ENCODE measurements around the gene SLC38A4.

SLC38A4 gene

GRCh38 chr12:46818642-46819041 lies 7.2 kb downstream of the SLC38A4 start:
- POLR2A ChIA-PET (ENCODE audit: low non-redundant PET), result no interaction called here
- no peak for DNase-seq (ENCODE audit: low spot score)
- CTCF ChIA-PET, result no interaction called here
- H3K27ac ChIP-seq, result no peak overlapping the region
- TF ChIP-seq CTCF (conservative IDR thresholded peaks at IDR 0.05; ENCODE audit: low read depth), result no peak

GRCh38 chr12:46815809-46816208 lies 10.0 kb downstream of the SLC38A4 start:
- POLR2A ChIA-PET (ENCODE audit: low non-redundant PET), result no interaction called here
- CTCF ChIA-PET, result no interaction called here
- TF ChIP-seq CTCF (conservative IDR thresholded peaks at IDR 0.05; ENCODE audit: low read depth), result no peak
- no peak for DNase-seq (ENCODE audit: low spot score)
- no peak overlapping the region for H3K27ac ChIP-seq

- CTCF ChIA-PET, result interaction anchor here (0.6 kb wide), 1 partner anchor 784 kb away, joined by 9 read pairs; no protein-coding TSS in a partner anchor
- no peak for DNase-seq (ENCODE audit: low spot score)
Observed at GRCh38 chr12:46814143-46814542, 11.7 kb downstream of the SLC38A4 start.

GRCh38 chr12:46811185-46811584 lies 14.6 kb downstream of the SLC38A4 start:
- CTCF ChIA-PET, result interaction anchor here (0.6 kb wide), 1 partner anchor 48 kb away, joined by 3 read pairs; no protein-coding TSS in a partner anchor
- POLR2A ChIA-PET (ENCODE audit: low non-redundant PET), result no interaction called here
- H3K27ac ChIP-seq, result no peak overlapping the region
- no peak for TF ChIP-seq CTCF (conservative IDR thresholded peaks at IDR 0.05; ENCODE audit: low read depth)
- DNase-seq (ENCODE audit: low spot score), result no peak

More at GRCh38 chr12:46814143-46814542, 11.7 kb downstream of the SLC38A4 start:
- POLR2A ChIA-PET (ENCODE audit: low non-redundant PET), result no interaction called here
- no peak overlapping the region for H3K27ac ChIP-seq
- no peak for TF ChIP-seq CTCF (conservative IDR thresholded peaks at IDR 0.05; ENCODE audit: low read depth)

- no peak for DNase-seq (ENCODE audit: low spot score)
- ChIA-PET CTCF (no interaction called here), POLR2A (ENCODE audit: low non-redundant PET) (no interaction called here)
- H3K27ac ChIP-seq, result no peak overlapping the region
- TF ChIP-seq CTCF (conservative IDR thresholded peaks at IDR 0.05; ENCODE audit: low read depth), result no peak
Observed at GRCh38 chr12:46808955-46809697, 16.7 kb downstream of the SLC38A4 start.

GRCh38 chr12:46808317-46808716 lies 17.5 kb downstream of the SLC38A4 start:
- ChIA-PET POLR2A (ENCODE audit: low non-redundant PET) (no interaction called here), CTCF (no interaction called here)
- no peak for TF ChIP-seq CTCF (conservative IDR thresholded peaks at IDR 0.05; ENCODE audit: low read depth)

More at GRCh38 chr12:46808317-46808716, 17.5 kb downstream of the SLC38A4 start:
- no peak overlapping the region for H3K27ac ChIP-seq
- DNase-seq (ENCODE audit: low spot score), result no peak
